Progenitor cell of endocrine pancreas (in vitro differentiated cells): ENCODE measurements around the gene CERS6. TPM values are rescaled to one million over a fixed set of nuclear protein-coding genes. Genes with fewer than 3 reads are reported as not detected.

Experiments used
- DNase-seq: peaks from one replicate; pipeline ENCODE4 v3.0.0; 2021; ENCODE audit warnings: low spot score; ENCODE audit not compliant: unreplicated experiment
- H3K27ac Mint-ChIP-seq: 2 replicates; pipeline ENCODE4 v1.8.0; 2021; ENCODE audit warnings: mild to moderate bottlenecking, moderate library complexity, mixed read lengths
- H3K27me3 Mint-ChIP-seq: 2 replicates; pipeline ENCODE4 v1.8.0; 2021; ENCODE audit warnings: mixed read lengths
- H3K36me3 Mint-ChIP-seq: 2 replicates; pipeline ENCODE4 v1.8.0; 2022; ENCODE audit warnings: mixed read lengths; ENCODE audit not compliant: insufficient read depth
- H3K4me1 Mint-ChIP-seq: 2 replicates; pipeline ENCODE4 v1.8.0; 2021; ENCODE audit warnings: low read depth, mixed read lengths
- H3K4me3 Mint-ChIP-seq: 2 replicates; pipeline ENCODE4 v1.8.0; 2021; ENCODE audit warnings: low read depth, mild to moderate bottlenecking, moderate library complexity, mixed read lengths
- H3K9me3 Mint-ChIP-seq: 2 replicates; pipeline ENCODE4 v1.8.0; 2021; ENCODE audit warnings: low read depth, mixed read lengths
- CTCF ChIP-seq: fragments of 200-600 bp; sonication (generic); IDR thresholded peaks from one replicate; pipeline ENCODE4 v1.5.0; 2021; ENCODE audit warnings: antibody characterized with exemption, mild to moderate bottlenecking; ENCODE audit not compliant: unreplicated experiment
- total RNA-seq: library from RNA; stranded (reverse); gene quantifications from 2 replicates; pipeline ENCODE4 v1.2.1, GENCODE V29; 2021

The CERS6 gene
- total RNA-seq, 1 donor from 2014 or later: 32.5 TPM

- Mint-ChIP-seq H3K36me3 (peaks cover 22% of the 10 kb centered on the region), H3K9me3 (peaks cover 10% of the 10 kb centered on the region), H3K4me3 (no peak overlapping the region), H3K27me3 (no peaks in the 10 kb centered on the region), H3K27ac (peak overlapping the region; percentile 62), H3K4me1 (peaks cover 11% of the 10 kb centered on the region)
- DNase-seq: no peak
- no peak for TF ChIP-seq CTCF
These were observed 316.6 kb downstream of the CERS6 start for GRCh38 chr2:168772704-168773103.

GRCh38 chr2:168773128-168773527 is 317.1 kb downstream of the CERS6 start:
- peaks cover 23% of the 10 kb centered on the region for H3K36me3 Mint-ChIP-seq
- peaks cover 11% of the 10 kb centered on the region for H3K4me1 Mint-ChIP-seq
- H3K27ac Mint-ChIP-seq: no peak overlapping the region
- H3K4me3 Mint-ChIP-seq: no peak overlapping the region
- peaks cover 10% of the 10 kb centered on the region for H3K9me3 Mint-ChIP-seq
- DNase-seq: no peak
- no peak for TF ChIP-seq CTCF
- H3K27me3 Mint-ChIP-seq: no peaks in the 10 kb centered on the region

GRCh38 chr2:168773719-168774521 is 317.8 kb downstream of the CERS6 start:
- H3K36me3 Mint-ChIP-seq: peaks cover 22% of the 10 kb centered on the region
- H3K4me1 Mint-ChIP-seq: peaks cover 11% of the 10 kb centered on the region
- no peak overlapping the region for H3K4me3 Mint-ChIP-seq
- DNase-seq: peak; percentile 14
- H3K27ac Mint-ChIP-seq: no peak overlapping the region
- H3K9me3 Mint-ChIP-seq: peaks cover 10% of the 10 kb centered on the region
- no peaks in the 10 kb centered on the region for H3K27me3 Mint-ChIP-seq
- TF ChIP-seq CTCF: peak; percentile 71

GRCh38 chr2:168775837-168776236 is 319.8 kb downstream of the CERS6 start:
- Mint-ChIP-seq H3K9me3 (peaks cover 7% of the 10 kb centered on the region), H3K27me3 (no peaks in the 10 kb centered on the region), H3K27ac (no peak overlapping the region), H3K4me3 (no peak overlapping the region), H3K4me1 (peaks cover 14% of the 10 kb centered on the region), H3K36me3 (peaks cover 12% of the 10 kb centered on the region)
- TF ChIP-seq CTCF: no peak
- DNase-seq: no peak

- Mint-ChIP-seq H3K9me3 (peaks cover 7% of the 10 kb centered on the region), H3K4me3 (no peak overlapping the region), H3K27me3 (no peaks in the 10 kb centered on the region), H3K27ac (no peak overlapping the region), H3K4me1 (peaks cover 10% of the 10 kb centered on the region), H3K36me3 (peaks cover 10% of the 10 kb centered on the region)
- no peak for TF ChIP-seq CTCF
- DNase-seq: no peak
These were observed 324.6 kb downstream of the CERS6 start for GRCh38 chr2:168780669-168781071.
